Activated CD4-positive, CD25-positive, alpha-beta regulatory T cell treated with anti-CD3 and anti-CD28 coated beads, Interleukin-2, amount 50 U/mL, for 72 hours (primary cell): ENCODE measurements around the gene CREBRF.
"Not testable (repeated sequence)": the region's sequence is repeated elsewhere in the genome, so short reads cannot be mapped to it uniquely, and the experiment has no call there.

Source experiments
- DNase-seq: peaks from one replicate; pipeline ENCODE4 v3.0.0; 2021

CREBRF gene

GRCh38 chr5:173089581-173089980 is 33.4 kb downstream of the CREBRF start:
- no peak for DNase-seq

- no peak for DNase-seq
These were observed 34.5 kb downstream of the CREBRF start for GRCh38 chr5:173090639-173091038.

GRCh38 chr5:173091981-173092380 is 35.8 kb downstream of the CREBRF start:
- DNase-seq: no peak

GRCh38 chr5:173093606-173094005 is 37.5 kb downstream of the CREBRF start:
- no peak for DNase-seq

GRCh38 chr5:173094012-173094661 is 38.0 kb downstream of the CREBRF start:
- DNase-seq: no peak

GRCh38 chr5:173098787-173099186 is 42.6 kb downstream of the CREBRF start:
- DNase-seq: no peak

- DNase-seq: no peak
These were observed 43.3 kb downstream of the CREBRF start for GRCh38 chr5:173099461-173099860.

GRCh38 chr5:173101245-173101644 is 45.1 kb downstream of the CREBRF start:
- DNase-seq: no peak

- DNase-seq: no peak
These were observed 47.3 kb downstream of the CREBRF start for GRCh38 chr5:173103411-173103810.

- no peak for DNase-seq
These were observed 52.8 kb downstream of the CREBRF start for GRCh38 chr5:173108914-173109313.

- no peak for DNase-seq
These were observed 58.4 kb downstream of the CREBRF start for GRCh38 chr5:173114536-173114935.

GRCh38 chr5:173119719-173120118 is 63.6 kb downstream of the CREBRF start:
- no peak for DNase-seq

GRCh38 chr5:173123416-173123815 is 67.3 kb downstream of the CREBRF start:
- no peak for DNase-seq

GRCh38 chr5:173132166-173132565 is 76.0 kb downstream of the CREBRF start:
- not testable (repeated sequence) for DNase-seq

GRCh38 chr5:173138707-173139106 is 82.6 kb downstream of the CREBRF start:
- no peak for DNase-seq

GRCh38 chr5:173139631-173140030 is 83.5 kb downstream of the CREBRF start:
- DNase-seq: no peak

GRCh38 chr5:173140769-173141168 is 84.6 kb downstream of the CREBRF start:
- no peak for DNase-seq

- DNase-seq: no peak
These were observed 87.4 kb downstream of the CREBRF start for GRCh38 chr5:173143567-173143966.

- peak; percentile 99 for DNase-seq
These were observed 88.3 kb downstream of the CREBRF start, which contains the start of gene BNIP1 for GRCh38 chr5:173144200-173145176. TSS of gene BNIP1 (plus strand) at chr5:173144531. CDS start at chr5:173144546, 15 bp downstream.

- no peak for DNase-seq
These were observed 92.2 kb downstream of the CREBRF start for GRCh38 chr5:173148354-173148753.

GRCh38 chr5:173152547-173152946 is 96.4 kb downstream of the CREBRF start:
- DNase-seq: no peak

- no peak for DNase-seq
These were observed 97.7 kb downstream of the CREBRF start for GRCh38 chr5:173153842-173154241.

GRCh38 chr5:173154619-173155018 is 98.5 kb downstream of the CREBRF start:
- DNase-seq: not testable (repeated sequence)

- no peak for DNase-seq
These were observed 99.8 kb downstream of the CREBRF start for GRCh38 chr5:173155912-173156311.
